ENCODE results near the gene ZFP36L1. TPM values are rescaled to one million over a fixed set of nuclear protein-coding genes. Genes with fewer than 3 reads are reported as not detected.
A peak's percentile ranks its signal among the peaks of the same experiment; 100 is the strongest.

The ZFP36L1 gene
- total RNA-seq, 1 experiment from 2014 or later, result 426 TPM

GRCh38 chr14:68800390-68800789 is 7.5 kb upstream of the ZFP36L1 start:
- Mint-ChIP-seq H3K27me3 (ENCODE audit: insufficient read depth, unreplicated experiment) (no peaks in the 10 kb centered on the region), H3K36me3 (ENCODE audit: insufficient read depth, unreplicated experiment) (peaks cover 2% of the 10 kb centered on the region), H3K4me1 (ENCODE audit: insufficient read depth, unreplicated experiment) (peaks cover 23% of the 10 kb centered on the region), H3K9me3 (ENCODE audit: unreplicated experiment) (peaks cover 10% of the 10 kb centered on the region), H3K27ac (ENCODE audit: low read depth, unreplicated experiment) (peak overlapping the region; percentile 85), H3K4me3 (ENCODE audit: unreplicated experiment) (no peak overlapping the region)
- ChIA-PET CTCF (no interaction called here), POLR2A (interaction anchor here (0.6 to 2.8 kb wide), 13 partner anchors 8 to 908 kb away, joined by 3 to 14 read pairs (median 4); partner anchors contain the start of gene ZFP36L1)
- no TSS peak for BruUV-seq (replicated peaks)
- DNase-seq (ENCODE audit: unreplicated experiment), result peak; percentile 42
- intact Hi-C loops (cut with micrococcal nuclease), result no loop called here
- TF ChIP-seq CTCF (IDR thresholded peaks at IDR 0.05; ENCODE audit: unreplicated experiment), result no peak

DNA sequence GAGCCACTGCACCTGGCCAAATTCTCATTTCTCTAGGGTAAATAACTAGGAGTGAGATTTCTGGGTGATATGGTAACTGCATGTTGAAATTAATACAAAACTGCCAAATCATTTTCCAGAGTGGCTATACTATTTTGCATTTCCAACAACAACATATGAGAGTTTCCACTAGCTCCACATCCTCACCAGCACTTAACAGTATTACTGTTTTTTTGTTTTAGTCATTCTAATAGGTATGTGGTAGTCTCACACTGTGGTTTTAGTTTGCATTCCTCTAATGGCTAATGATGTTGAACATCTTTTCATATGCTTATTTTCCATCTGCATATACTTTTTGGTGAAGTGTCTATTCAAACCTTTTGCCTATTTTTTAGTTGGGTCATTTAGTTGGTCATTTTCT is 5.8 kb upstream of the ZFP36L1 start:
- no peak for TF ChIP-seq CTCF (IDR thresholded peaks at IDR 0.05; ENCODE audit: unreplicated experiment)
- Mint-ChIP-seq H3K27ac (ENCODE audit: low read depth, unreplicated experiment) (no peak overlapping the region), H3K4me3 (ENCODE audit: unreplicated experiment) (no peak overlapping the region), H3K9me3 (ENCODE audit: unreplicated experiment) (peaks cover 10% of the 10 kb centered on the region), H3K27me3 (ENCODE audit: insufficient read depth, unreplicated experiment) (no peaks in the 10 kb centered on the region), H3K4me1 (ENCODE audit: insufficient read depth, unreplicated experiment) (peaks cover 23% of the 10 kb centered on the region), H3K36me3 (ENCODE audit: insufficient read depth, unreplicated experiment) (peaks cover 16% of the 10 kb centered on the region)
- BruUV-seq (replicated peaks), result no TSS peak
- intact Hi-C loops (cut with micrococcal nuclease), result no loop called here
- POLR2A ChIA-PET, result interaction anchor here (0.7 to 0.9 kb wide), 4 partner anchors 8 to 16 kb away, joined by 3 to 4 read pairs (median 3); no protein-coding TSS in a partner anchor
- DNase-seq (ENCODE audit: unreplicated experiment), result no peak
- CTCF ChIA-PET, result interaction anchor here (0.7 to 1.3 kb wide), 3 partner anchors 13 to 93 kb away, joined by 3 to 4 read pairs (median 4); no protein-coding TSS in a partner anchor

DNA sequence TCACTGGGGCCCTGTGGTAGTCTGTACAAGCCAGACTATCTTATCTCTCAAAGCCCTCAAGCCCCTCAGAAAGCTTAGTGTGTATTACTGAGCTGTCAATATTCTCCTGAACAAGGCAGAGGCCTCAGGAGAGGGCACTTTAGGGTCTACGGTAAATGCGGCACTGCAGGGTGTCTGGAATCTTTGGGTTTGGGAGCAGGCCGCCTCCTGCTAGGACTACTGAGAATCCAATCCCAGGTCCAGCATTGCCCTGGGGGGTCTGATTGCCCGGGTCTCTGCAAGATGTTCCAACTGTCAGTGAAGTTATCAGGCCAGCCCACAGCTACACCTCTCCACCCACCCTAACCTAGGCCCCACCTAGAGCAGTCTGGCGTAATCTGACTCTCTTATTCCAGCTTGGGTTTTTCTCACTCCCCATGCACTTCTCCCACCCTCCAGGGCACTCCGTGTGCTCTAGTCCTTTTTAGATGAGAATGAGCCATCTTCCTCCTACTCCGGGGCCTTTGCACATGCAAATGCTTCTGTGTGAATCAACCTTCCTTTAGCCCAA is 4.3 kb upstream of the ZFP36L1 start:
- ChIA-PET POLR2A (interaction anchor here (1.0 to 3.4 kb wide), 13 partner anchors 10 to 861 kb away, joined by 3 to 90 read pairs (median 11); no protein-coding TSS in a partner anchor), CTCF (interaction anchor here (0.6 to 2.9 kb wide), 5 partner anchors 9 to 902 kb away, joined by 3 to 24 read pairs (median 3); no protein-coding TSS in a partner anchor)
- TF ChIP-seq CTCF (IDR thresholded peaks at IDR 0.05; ENCODE audit: unreplicated experiment), result no peak
- Mint-ChIP-seq H3K9me3 (ENCODE audit: unreplicated experiment) (peaks cover 9% of the 10 kb centered on the region), H3K27me3 (ENCODE audit: insufficient read depth, unreplicated experiment) (no peaks in the 10 kb centered on the region), H3K27ac (ENCODE audit: low read depth, unreplicated experiment) (peak overlapping the region; percentile 97), H3K4me3 (ENCODE audit: unreplicated experiment) (peak overlapping the region; percentile 8), H3K36me3 (ENCODE audit: insufficient read depth, unreplicated experiment) (peaks cover 30% of the 10 kb centered on the region), H3K4me1 (ENCODE audit: insufficient read depth, unreplicated experiment) (peaks cover 23% of the 10 kb centered on the region)
- no peak for DNase-seq (ENCODE audit: unreplicated experiment)
- no TSS peak for BruUV-seq (replicated peaks)
- intact Hi-C loops (cut with micrococcal nuclease), result no loop called here

DNA sequence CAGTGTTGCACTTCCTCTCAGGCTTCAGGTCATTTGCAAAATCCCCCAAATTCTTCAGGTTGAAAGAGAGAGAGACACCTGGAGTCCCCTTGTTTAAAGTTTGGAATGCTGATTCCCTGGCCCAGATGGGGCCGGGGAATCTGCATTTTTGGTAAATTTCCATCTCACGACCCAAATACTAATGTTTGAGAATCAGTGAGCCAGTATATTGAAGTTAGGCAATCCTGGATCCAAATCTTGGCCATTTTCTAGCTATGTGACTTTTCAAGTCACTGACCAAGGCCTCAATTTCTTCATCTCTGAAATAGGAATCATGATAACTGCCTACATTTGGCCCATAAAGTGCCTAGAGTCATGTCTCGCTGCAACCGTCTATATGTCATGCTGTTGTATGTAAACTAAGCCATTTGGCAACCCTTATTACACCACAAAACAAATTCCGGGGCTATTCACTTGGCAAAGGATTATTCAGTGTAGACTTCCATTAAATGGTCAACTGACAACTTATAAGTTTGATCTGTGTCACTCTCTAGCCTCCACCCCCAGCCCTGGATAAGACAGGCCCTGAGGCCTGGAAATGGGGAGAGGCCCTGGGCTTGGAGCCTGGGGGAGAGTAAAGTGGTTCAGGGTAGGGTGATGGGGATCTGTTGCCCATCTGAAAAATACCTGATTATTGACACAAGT is 3.7 kb upstream of the ZFP36L1 start:
- peak; percentile 42 for DNase-seq (ENCODE audit: unreplicated experiment)
- intact Hi-C loops (cut with micrococcal nuclease), result no loop called here
- H3K4me1 Mint-ChIP-seq (ENCODE audit: insufficient read depth, unreplicated experiment), result peaks cover 18% of the 10 kb centered on the region
- peak overlapping the region; percentile 97 for H3K27ac Mint-ChIP-seq (ENCODE audit: low read depth, unreplicated experiment)
- no peaks in the 10 kb centered on the region for H3K27me3 Mint-ChIP-seq (ENCODE audit: insufficient read depth, unreplicated experiment)
- H3K4me3 Mint-ChIP-seq (ENCODE audit: unreplicated experiment), result peak overlapping the region; percentile 98
- H3K36me3 Mint-ChIP-seq (ENCODE audit: insufficient read depth, unreplicated experiment), result peaks cover 36% of the 10 kb centered on the region
- TF ChIP-seq CTCF (IDR thresholded peaks at IDR 0.05; ENCODE audit: unreplicated experiment), result no peak
- ChIA-PET POLR2A (interaction anchor here (0.7 to 3.4 kb wide), 31 partner anchors 8 to 861 kb away, joined by 3 to 90 read pairs (median 9); no protein-coding TSS in a partner anchor), CTCF (interaction anchor here (0.6 to 2.9 kb wide), 10 partner anchors 10 to 901 kb away, joined by 3 to 24 read pairs (median 3); no protein-coding TSS in a partner anchor)
- H3K9me3 Mint-ChIP-seq (ENCODE audit: unreplicated experiment), result peaks cover 3% of the 10 kb centered on the region
- BruUV-seq (replicated peaks), result no TSS peak

Data from MCF 10A (cell line).